WTC11 (cell line): ENCODE results near the gene PTPRG. TPM values are rescaled to one million over a fixed set of nuclear protein-coding genes. Genes with fewer than 3 reads are reported as not detected.
A peak's percentile ranks its signal among the peaks of the same experiment; 100 is the strongest.

ENCODE experiments used
- ATAC-seq: fragments of 200-7000 bp; cut with Tn5 transposase; 2 replicates; pipeline ENCODE4 v1.10.0; 2021; ENCODE audit warnings: mild to moderate bottlenecking, moderate library complexity
- CTCF ChIA-PET: fragments of 300-600 bp; sonication (Branson Sonifier 250); formaldehyde crosslinking; loops from one replicate; lab custom pipeline; 2021; ENCODE audit warnings: antibody characterized with exemption; lab: Charles Lee
- POLR2A ChIA-PET: fragments of 350-600 bp; sonication (Branson Sonifier 250); formaldehyde crosslinking; loops from one replicate; lab custom pipeline; 2021; ENCODE audit warnings: antibody characterized with exemption; lab: Charles Lee
- DNase-seq: peaks from one replicate; pipeline ENCODE4 v3.0.0; 2021; ENCODE audit warnings: low spot score
- H3K27ac Mint-ChIP-seq: 2 replicates; pipeline ENCODE4 v1.8.0; 2021; ENCODE audit warnings: mixed read lengths
- H3K27me3 Mint-ChIP-seq: 2 replicates; pipeline ENCODE4 v1.8.0; 2021; ENCODE audit warnings: low read depth, mild to moderate bottlenecking, moderate library complexity, mixed read lengths
- H3K36me3 Mint-ChIP-seq: 2 replicates; pipeline ENCODE4 v1.8.0; 2021; ENCODE audit warnings: mixed read lengths
- H3K4me1 Mint-ChIP-seq: 2 replicates; pipeline ENCODE4 v1.8.0; 2022; ENCODE audit warnings: mixed read lengths
- H3K4me3 Mint-ChIP-seq: 2 replicates; pipeline ENCODE4 v1.8.0; 2021; ENCODE audit warnings: mild to moderate bottlenecking, moderate library complexity, mixed read lengths
- H3K9me3 Mint-ChIP-seq: 2 replicates; pipeline ENCODE4 v1.8.0; 2021; ENCODE audit warnings: mixed read lengths
- ARID4B ChIP-seq: sonication (generic); formaldehyde crosslinking; IDR thresholded peaks from 2 replicates; pipeline ENCODE4 v1.8.0; 2023; ENCODE audit warnings: missing genetic modification reagents, mild to moderate bottlenecking, borderline replicate concordance
- CBFB ChIP-seq: sonication (generic); formaldehyde crosslinking; IDR thresholded peaks from 2 replicates; pipeline ENCODE4 v1.8.1; 2022; ENCODE audit warnings: mild to moderate bottlenecking, low read depth, missing genetic modification reagents
- CTCF ChIP-seq: fragments of 200-600 bp; IDR thresholded peaks from 2 replicates; pipeline ENCODE4 v1.8.0; 2022; ENCODE audit warnings: antibody characterized with exemption
- EMX1 ChIP-seq: fragments of 250-450 bp; sonication (Bioruptor Pico); IDR thresholded peaks from 2 replicates; pipeline ENCODE4 v1.8.0; 2021; ENCODE audit warnings: mild to moderate bottlenecking
- FOXK1 ChIP-seq: sonication (generic); formaldehyde crosslinking; IDR thresholded peaks from 2 replicates; pipeline ENCODE4 v1.8.0; 2022; ENCODE audit warnings: mild to moderate bottlenecking, moderate library complexity, missing genetic modification reagents
- GTF2I ChIP-seq: fragments of 250-450 bp; sonication (Bioruptor Pico); conservative IDR thresholded peaks from 2 replicates; pipeline ENCODE4 v1.4.0; 2021; ENCODE audit warnings: mild to moderate bottlenecking
- IRF2 ChIP-seq: sonication (generic); formaldehyde crosslinking; IDR thresholded peaks from 2 replicates; pipeline ENCODE4 v1.8.0; 2022; ENCODE audit warnings: low read depth, missing genetic modification reagents, borderline replicate concordance
- KAT7 ChIP-seq: sonication (generic); formaldehyde crosslinking; IDR thresholded peaks from 2 replicates; pipeline ENCODE4 v1.8.1; 2023; ENCODE audit warnings: missing genetic modification reagents, mild to moderate bottlenecking, borderline replicate concordance
- NFATC4 ChIP-seq: fragments of 250-450 bp; sonication (Bioruptor Pico); IDR thresholded peaks from 2 replicates; pipeline ENCODE4 v1.9.0; 2021; ENCODE audit warnings: mild to moderate bottlenecking
- NR2C2 ChIP-seq: sonication (generic); formaldehyde crosslinking; IDR thresholded peaks from 2 replicates; pipeline ENCODE4 v1.8.0; 2022; ENCODE audit warnings: mild to moderate bottlenecking, missing genetic modification reagents
- OVOL2 ChIP-seq: fragments of 250-450 bp; sonication (Bioruptor Pico); IDR thresholded peaks from 2 replicates; pipeline ENCODE4 v1.9.0; 2021; ENCODE audit warnings: mild to moderate bottlenecking, borderline replicate concordance
- PREB ChIP-seq: sonication (generic); formaldehyde crosslinking; IDR thresholded peaks from 2 replicates; pipeline ENCODE4 v1.8.1; 2022; ENCODE audit warnings: mild to moderate bottlenecking, missing genetic modification reagents, moderate library complexity, borderline replicate concordance
- RORB ChIP-seq: fragments of 250-450 bp; sonication (Bioruptor Pico); IDR thresholded peaks from 2 replicates; pipeline ENCODE4 v1.9.0; 2021; ENCODE audit warnings: mild to moderate bottlenecking
- STAT6 ChIP-seq: sonication (generic); formaldehyde crosslinking; conservative IDR thresholded peaks from 2 replicates; pipeline ENCODE4 v1.8.1; 2023; ENCODE audit warnings: mild to moderate bottlenecking, low read depth, missing genetic modification reagents, moderate library complexity
- TCF7 ChIP-seq: sonication (generic); formaldehyde crosslinking; IDR thresholded peaks from 2 replicates; pipeline ENCODE4 v1.8.0; 2022; ENCODE audit warnings: mild to moderate bottlenecking, low read depth, missing genetic modification reagents, moderate library complexity
- TEAD1 ChIP-seq: sonication (generic); formaldehyde crosslinking; IDR thresholded peaks from 2 replicates; pipeline ENCODE4 v1.8.0; 2022; ENCODE audit warnings: mild to moderate bottlenecking, missing genetic modification reagents
- ZBTB21 ChIP-seq: sonication (generic); formaldehyde crosslinking; IDR thresholded peaks from 2 replicates; pipeline ENCODE4 v1.8.1; 2023; ENCODE audit warnings: mild to moderate bottlenecking, missing genetic modification reagents, borderline replicate concordance
- ZBTB43 ChIP-seq: sonication (generic); formaldehyde crosslinking; IDR thresholded peaks from 2 replicates; pipeline ENCODE4 v1.8.1; 2023; ENCODE audit warnings: mild to moderate bottlenecking, missing genetic modification reagents
- ZMAT4 ChIP-seq: fragments of 250-450 bp; sonication (Bioruptor Pico); IDR thresholded peaks from 2 replicates; pipeline ENCODE4 v1.9.0; 2021; ENCODE audit warnings: mild to moderate bottlenecking
- ZNF317 ChIP-seq: sonication (generic); formaldehyde crosslinking; IDR thresholded peaks from 2 replicates; pipeline ENCODE4 v1.8.1; 2023; ENCODE audit warnings: low read depth, mild to moderate bottlenecking, moderate library complexity, missing genetic modification reagents, borderline replicate concordance
- ZNF416 ChIP-seq: fragments of 250-450 bp; sonication (Bioruptor Pico); IDR thresholded peaks from 2 replicates; pipeline ENCODE4 v1.9.0; 2021; ENCODE audit warnings: mild to moderate bottlenecking, inconsistent platforms
- ZNF423 ChIP-seq: fragments of 250-450 bp; sonication (Bioruptor Pico); IDR thresholded peaks from 2 replicates; pipeline ENCODE4 v2.1.2; 2022; ENCODE audit warnings: mild to moderate bottlenecking, moderate library complexity
- ZNF512 ChIP-seq: sonication (generic); formaldehyde crosslinking; IDR thresholded peaks from 2 replicates; pipeline ENCODE4 v1.8.1; 2022; ENCODE audit warnings: missing genetic modification reagents, borderline replicate concordance
- total RNA-seq: library from RNA; stranded (reverse); gene quantifications from 3 replicates; pipeline ENCODE4 v1.2.3, GENCODE V29; 2021

PTPRG gene
- total RNA-seq, 1 experiment from 2014 or later = 106 TPM

GRCh38 chr3:61535826-61536225, 25.5 kb upstream of the PTPRG start:
- Mint-ChIP-seq H3K9me3 (no peaks in the 10 kb centered on the region), H3K27me3 (peaks cover 43% of the 10 kb centered on the region), H3K27ac (no peak overlapping the region), H3K36me3 (no peaks in the 10 kb centered on the region), H3K4me1 (peaks cover 64% of the 10 kb centered on the region), H3K4me3 (no peak overlapping the region)
- POLR2A ChIA-PET = no interaction called here
- CTCF ChIA-PET = interaction anchor here (1.8 kb wide), 1 partner anchor 651 kb away, joined by 5 read pairs; no protein-coding TSS in a partner anchor
- ATAC-seq (no peak), DNase-seq (no peak)
- no peak for TF ChIP-seq ARID4B (CRISPR knock-in tag)
- TF ChIP-seq ZNF317 (CRISPR knock-in tag) = no peak
- no peak for TF ChIP-seq ZBTB21
- no peak for TF ChIP-seq PREB
- TF ChIP-seq EMX1 (CRISPR knock-in tag) = no peak
- no peak for TF ChIP-seq TCF7 (CRISPR knock-in tag)
- TF ChIP-seq IRF2 (CRISPR knock-in tag) = no peak
- no peak for TF ChIP-seq GTF2I (CRISPR knock-in tag)
- TF ChIP-seq CBFB (CRISPR knock-in tag) = no peak
- no peak for TF ChIP-seq ZNF416 (CRISPR knock-in tag)
- no peak for TF ChIP-seq CTCF
- TF ChIP-seq ZMAT4 = no peak
- TF ChIP-seq OVOL2 = no peak
- TF ChIP-seq KAT7 (CRISPR knock-in tag) = no peak
- TF ChIP-seq FOXK1 = no peak
- no peak for TF ChIP-seq NFATC4 (CRISPR knock-in tag)
- TF ChIP-seq NR2C2 (CRISPR knock-in tag) = no peak

- CTCF ChIA-PET = interaction anchor here (1.0 to 1.8 kb wide), 3 partner anchors 21 to 650 kb away, joined by 3 to 5 read pairs (median 3); no protein-coding TSS in a partner anchor
- no peaks in the 10 kb centered on the region for H3K36me3 Mint-ChIP-seq
- ATAC-seq = peak; percentile 91
- H3K4me1 Mint-ChIP-seq = peaks cover 55% of the 10 kb centered on the region
- POLR2A ChIA-PET = no interaction called here
- peak; percentile 17 for DNase-seq
- H3K4me3 Mint-ChIP-seq = peak overlapping the region; percentile 29
- peak overlapping the region; percentile 38 for H3K27ac Mint-ChIP-seq
- no peaks in the 10 kb centered on the region for H3K9me3 Mint-ChIP-seq
- H3K27me3 Mint-ChIP-seq = peaks cover 54% of the 10 kb centered on the region
- no peak for TF ChIP-seq ZBTB43 (CRISPR knock-in tag)
- TF ChIP-seq ZNF512 (CRISPR knock-in tag) = no peak
- peak; percentile 12; the same call in 1 of the 2 replicates for TF ChIP-seq ZNF423 (CRISPR knock-in tag)
- TF ChIP-seq IRF2 (CRISPR knock-in tag) = no peak
- TF ChIP-seq TEAD1 (CRISPR knock-in tag) = peak; percentile 60; the same call in 1 of the 2 replicates
- TF ChIP-seq OVOL2 = no peak
- TF ChIP-seq RORB (CRISPR knock-in tag) = no peak
- TF ChIP-seq STAT6 = no peak
Measured at GRCh38 chr3:61537366-61537765, 24.0 kb upstream of the PTPRG start.
